A549 (cell line): ENCODE data around the gene UFSP2.

ENCODE experiments used
- CBX8 ChIP-seq: fragments of 200-600 bp; sonication (generic); IDR thresholded peaks from 2 replicates; pipeline ENCODE4 v1.6.1; 2016
- CTCF ChIP-seq: fragments of >200 bp; sonication (Bioruptor Twin); formaldehyde crosslinking; IDR thresholded peaks from 3 replicates; pipeline ENCODE4 v1.5.1; 2016
- E2F6 ChIP-seq: IDR thresholded peaks from 2 replicates; pipeline ENCODE4 v1.6.1; 2012; ENCODE audit warnings: low read depth, borderline replicate concordance
- ELK1 ChIP-seq: fragments of 150-350 bp; IDR thresholded peaks from 2 replicates; pipeline ENCODE4 v1.6.1; 2014; ENCODE audit warnings: low read depth, mild to moderate bottlenecking, low read length
- ESRRA ChIP-seq: fragments of 150-350 bp; IDR thresholded peaks from 2 replicates; pipeline ENCODE4 v1.6.1; 2014; ENCODE audit warnings: mild to moderate bottlenecking, low read length, borderline replicate concordance
- JUN ChIP-seq, 2 experiments: fragments of >200 bp; sonication (Bioruptor Twin); formaldehyde crosslinking; IDR thresholded peaks; 2 replicates in 1 of 2; 3 replicates in 1 of 2; pipeline ENCODE4 v1.6.1; 2016 to 2017
- MAZ ChIP-seq: fragments of 150-350 bp; IDR thresholded peaks from 2 replicates; pipeline ENCODE4 v1.6.1; 2014; ENCODE audit warnings: antibody characterized with exemption, low read depth, low read length, borderline replicate concordance
- MYC ChIP-seq: IDR thresholded peaks from 2 replicates; pipeline ENCODE4 v1.6.1; 2012; ENCODE audit warnings: mild to moderate bottlenecking, inconsistent platforms, low read length, improper control_type of control experiment, borderline replicate concordance
- RNF2 ChIP-seq: fragments of 200-600 bp; sonication (generic); IDR thresholded peaks from 2 replicates; pipeline ENCODE4 v1.6.1; 2016; ENCODE audit warnings: low read depth, mild to moderate bottlenecking, antibody characterized with exemption, moderate library complexity, borderline replicate concordance

- TF ChIP-seq CTCF = no peak
- no peak for TF ChIP-seq CBX8
- no peak for TF ChIP-seq ELK1
- no peak for TF ChIP-seq JUN (IDR thresholded peaks at IDR 0.05)
- no peak for TF ChIP-seq MYC
- no peak for TF ChIP-seq MAZ
- TF ChIP-seq E2F6 = no peak
- TF ChIP-seq RNF2 = no peak
- TF ChIP-seq ESRRA = no peak
Measured at GRCh38 chr4:185426960-185427688, 1.4 kb upstream of the UFSP2 start.
